Mesothelial cell of epicardium (in vitro differentiated cells): ENCODE measurements around the gene KAT7. TPM values are rescaled to one million over a fixed set of nuclear protein-coding genes. Genes with fewer than 3 reads are reported as not detected.

Experiments used
- DNase-seq, 2 experiments: peaks; one replicate each; pipeline ENCODE4 v3.0.0; 2021; ENCODE audit warnings: low spot score in 2 of 2; ENCODE audit not compliant: unreplicated experiment in 2 of 2
- H3K27ac Mint-ChIP-seq: 2 replicates; pipeline ENCODE4 v1.8.0; 2021; ENCODE audit warnings: mixed read lengths
- H3K27me3 Mint-ChIP-seq: 2 replicates; pipeline ENCODE4 v1.8.0; 2021; ENCODE audit warnings: low read depth, mixed read lengths
- H3K36me3 Mint-ChIP-seq: 2 replicates; pipeline ENCODE4 v1.8.0; 2021; ENCODE audit warnings: mixed read lengths
- H3K4me1 Mint-ChIP-seq: 2 replicates; pipeline ENCODE4 v1.8.0; 2021; ENCODE audit warnings: mixed read lengths
- H3K4me3 Mint-ChIP-seq: 2 replicates; pipeline ENCODE4 v1.8.0; 2021; ENCODE audit warnings: mild to moderate bottlenecking, moderate library complexity, mixed read lengths
- H3K9me3 Mint-ChIP-seq: 2 replicates; pipeline ENCODE4 v1.8.0; 2021; ENCODE audit warnings: mixed read lengths
- CTCF ChIP-seq: fragments of 200-600 bp; sonication (generic); IDR thresholded peaks from one replicate; pipeline ENCODE4 v1.5.0; 2021; ENCODE audit warnings: antibody characterized with exemption; ENCODE audit not compliant: unreplicated experiment
- total RNA-seq: library from RNA; stranded (reverse); gene quantifications from 3 replicates; pipeline ENCODE4 v1.2.1, GENCODE V29; 2021

Gene KAT7
- total RNA-seq, 1 donor from 2014 or later: 66.7 TPM

- H3K9me3 Mint-ChIP-seq: peaks cover 3% of the 10 kb centered on the region
- H3K4me3 Mint-ChIP-seq: no peak overlapping the region
- no peak overlapping the region for H3K27ac Mint-ChIP-seq
These were observed 43.0 kb upstream of the KAT7 start for GRCh38 chr17:49745175-49746139.

DNA sequence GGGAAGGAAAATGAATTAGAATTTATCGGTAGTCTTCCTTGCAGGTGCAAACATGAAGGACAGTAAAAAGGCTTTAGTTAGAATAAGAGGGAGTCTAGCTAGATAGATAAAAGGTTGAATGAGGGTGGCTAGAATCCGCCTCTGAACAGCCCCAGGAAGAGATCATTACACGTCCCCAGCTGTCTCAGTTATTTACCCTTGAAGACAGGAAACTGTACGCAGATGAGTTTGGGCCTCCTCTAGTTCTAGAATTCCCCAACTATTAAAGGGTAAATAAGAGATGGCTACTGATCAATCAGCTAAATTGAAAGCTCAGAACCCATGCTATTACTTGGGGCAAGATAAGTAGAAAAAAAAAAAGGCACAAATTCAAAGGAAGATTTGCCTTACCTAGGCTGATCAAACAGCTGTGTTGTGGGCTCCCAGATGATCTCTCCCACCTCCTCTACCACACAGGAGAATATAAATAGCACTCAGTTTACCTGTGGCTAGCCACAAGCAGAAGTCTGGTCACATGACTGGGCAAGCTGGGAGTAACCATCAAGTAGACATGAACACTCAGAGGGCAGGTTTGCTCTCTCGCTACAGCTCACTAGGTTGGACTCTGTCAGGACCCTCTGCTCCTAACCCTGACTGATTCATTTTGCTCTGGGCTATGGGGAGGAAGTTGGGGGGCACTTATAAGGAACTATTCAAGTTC, 41.5 kb upstream of the KAT7 start:
- Mint-ChIP-seq H3K4me3 (no peak overlapping the region), H3K36me3 (peaks cover 3% of the 10 kb centered on the region), H3K4me1 (peaks cover 18% of the 10 kb centered on the region), H3K27me3 (no peaks in the 10 kb centered on the region), H3K27ac (no peak overlapping the region), H3K9me3 (peaks cover 3% of the 10 kb centered on the region)
- no peak for TF ChIP-seq CTCF
- no peak for DNase-seq

More at GRCh38 chr17:49745175-49746139, 43.0 kb upstream of the KAT7 start:
- H3K4me1 Mint-ChIP-seq: peaks cover 31% of the 10 kb centered on the region
- H3K36me3 Mint-ChIP-seq: peaks cover 3% of the 10 kb centered on the region
- DNase-seq: no peak
- no peaks in the 10 kb centered on the region for H3K27me3 Mint-ChIP-seq
- no peak for TF ChIP-seq CTCF

DNA sequence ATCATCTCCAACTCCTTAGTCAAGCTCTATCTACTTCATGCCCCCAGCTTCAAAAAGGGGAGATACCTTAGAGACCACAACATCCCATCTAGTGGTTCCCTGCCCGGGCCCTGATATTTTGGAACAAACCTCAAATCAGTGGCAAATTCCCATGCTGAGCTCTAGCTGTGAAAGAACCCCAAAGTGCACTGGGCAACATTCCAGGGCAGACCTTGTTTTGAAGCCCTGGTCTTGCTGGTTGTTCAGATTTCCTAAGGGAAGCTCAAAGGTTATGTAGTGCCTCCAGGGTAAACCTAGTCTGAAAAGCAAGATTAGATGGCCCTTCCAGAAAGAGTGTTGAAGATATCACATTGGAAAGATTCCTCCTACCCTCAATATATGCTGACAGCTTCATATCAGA, 40.8 kb upstream of the KAT7 start:
- TF ChIP-seq CTCF: no peak
- Mint-ChIP-seq H3K27ac (no peak overlapping the region), H3K9me3 (peaks cover 3% of the 10 kb centered on the region), H3K27me3 (no peaks in the 10 kb centered on the region), H3K4me3 (no peak overlapping the region), H3K36me3 (peaks cover 3% of the 10 kb centered on the region), H3K4me1 (peaks cover 11% of the 10 kb centered on the region)
- no peak for DNase-seq

- Mint-ChIP-seq H3K27ac (no peak overlapping the region), H3K9me3 (peaks cover 3% of the 10 kb centered on the region), H3K27me3 (no peaks in the 10 kb centered on the region), H3K4me1 (peaks cover 7% of the 10 kb centered on the region), H3K36me3 (peaks cover 3% of the 10 kb centered on the region), H3K4me3 (no peak overlapping the region)
- no peak for DNase-seq
- TF ChIP-seq CTCF: no peak
These were observed 40.3 kb upstream of the KAT7 start for GRCh38 chr17:49748223-49748622.

- no peak overlapping the region for H3K4me3 Mint-ChIP-seq
- no peak overlapping the region for H3K27ac Mint-ChIP-seq
- no peak for DNase-seq
- H3K27me3 Mint-ChIP-seq: no peaks in the 10 kb centered on the region
- peaks cover 3% of the 10 kb centered on the region for H3K36me3 Mint-ChIP-seq
- peaks cover 3% of the 10 kb centered on the region for H3K9me3 Mint-ChIP-seq
- TF ChIP-seq CTCF: no peak
- H3K4me1 Mint-ChIP-seq: peaks cover 7% of the 10 kb centered on the region
These were observed 39.7 kb upstream of the KAT7 start for GRCh38 chr17:49748791-49749190.
